GM18909 (cell line): ENCODE results near the gene CBARP.
A peak's percentile ranks its signal among the peaks of the same experiment; 100 is the strongest.
"Not testable (repeated sequence)": the region's sequence is repeated elsewhere in the genome, so short reads cannot be mapped to it uniquely, and the experiment has no call there.

Experiments used
- ATAC-seq: cut with Tn5 transposase; IDR thresholded peaks from one replicate; pipeline ENCODE4 v1.9.1; 2021; ENCODE audit warnings: mild to moderate bottlenecking; ENCODE audit not compliant: unreplicated experiment, poor library complexity

Gene CBARP

DNA sequence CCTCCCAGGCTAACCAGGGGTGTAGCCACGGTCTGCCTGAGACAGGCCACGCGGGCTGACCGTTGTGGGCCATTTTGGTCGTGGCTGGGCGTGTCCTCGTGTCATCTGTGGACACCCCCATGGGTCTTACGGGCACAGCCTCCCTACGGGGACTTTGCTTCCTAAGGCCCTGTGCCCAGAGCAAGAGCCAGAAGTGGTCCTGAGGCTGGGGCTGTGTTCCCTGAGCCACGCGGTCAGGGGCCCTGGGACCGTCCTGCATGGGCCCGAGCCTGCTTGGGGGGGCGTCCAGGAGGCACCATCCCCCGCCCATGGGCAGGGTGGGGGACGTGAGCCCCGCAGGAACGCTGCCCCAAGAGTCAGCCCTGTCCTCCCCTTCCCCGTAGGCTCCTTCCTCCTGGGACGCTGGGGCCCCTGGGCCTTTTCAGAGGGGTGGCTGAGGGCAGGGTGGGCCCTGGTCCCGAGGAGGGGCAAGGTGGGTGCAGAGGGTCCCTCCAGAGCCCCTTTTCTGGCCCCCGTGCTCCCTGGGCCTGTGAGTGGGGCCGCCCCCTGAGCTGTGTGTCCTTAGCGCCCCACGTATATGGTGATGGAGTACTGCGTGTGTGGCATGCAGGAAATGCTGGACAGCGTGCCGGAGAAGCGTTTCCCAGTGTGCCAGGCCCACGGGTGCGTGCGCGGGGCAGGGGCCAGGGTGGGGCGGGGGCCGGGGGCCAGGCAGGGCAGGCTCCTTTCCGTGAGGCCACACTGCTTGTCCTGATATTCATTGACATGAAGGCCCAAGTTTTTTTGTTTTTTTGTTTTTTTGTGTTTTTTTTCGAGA, 18.8 kb downstream of the CBARP start:
- no peak for ATAC-seq

GRCh38 chr19:1217366-1217765, 20.4 kb downstream of the CBARP start:
- ATAC-seq, result no peak

GRCh38 chr19:1216756-1217155, 21.0 kb downstream of the CBARP start:
- ATAC-seq, result no peak

DNA sequence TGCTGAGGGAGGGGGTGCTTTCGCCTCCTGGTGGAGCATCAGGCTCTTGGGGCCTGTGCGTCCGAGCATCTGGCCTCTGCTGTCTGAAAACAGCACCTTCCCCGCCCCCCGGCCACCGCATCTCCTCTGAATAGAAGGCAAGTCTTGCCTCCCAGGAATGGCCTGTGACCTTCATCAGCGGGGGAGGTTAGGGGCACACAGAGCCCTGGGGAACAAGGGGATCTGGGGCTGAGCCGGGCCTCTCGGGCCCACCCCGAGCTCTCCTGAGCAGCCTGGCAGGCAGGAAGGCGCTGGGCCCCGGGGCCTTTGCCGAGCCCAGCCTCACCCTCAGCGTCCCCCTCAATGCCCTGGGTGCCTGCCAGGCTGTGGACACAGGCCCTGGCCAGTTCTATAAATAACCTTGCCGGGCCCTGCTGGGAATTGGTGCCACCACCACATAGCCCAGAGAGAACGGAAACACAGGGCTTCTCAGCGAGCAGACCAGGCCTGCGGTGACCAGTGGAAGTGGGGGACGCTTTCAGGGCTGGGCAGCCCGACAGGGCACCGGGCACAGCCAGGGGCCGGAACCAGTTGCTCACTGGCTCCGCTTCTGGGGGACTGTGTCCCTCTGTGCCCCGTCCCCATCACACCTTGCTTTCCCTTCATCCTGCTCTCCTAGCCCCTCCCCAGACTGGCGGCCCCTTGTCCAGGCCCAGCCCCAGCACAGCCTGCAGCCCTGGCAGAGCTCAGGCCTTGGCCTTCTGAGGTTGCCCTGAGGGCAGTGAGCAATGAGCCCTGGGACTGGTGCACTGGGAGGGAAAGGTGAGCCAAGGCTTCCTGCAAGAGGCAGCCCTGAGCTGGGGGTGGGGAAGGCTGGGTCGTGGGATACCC, 22.7 kb downstream of the CBARP start:
- no peak for ATAC-seq

- no peak for ATAC-seq
These were observed 23.4 kb downstream of the CBARP start for GRCh38 chr19:1214299-1214861.

- ATAC-seq, result no peak
These were observed 24.2 kb downstream of the CBARP start for GRCh38 chr19:1213391-1214286.

- ATAC-seq, result no peak
These were observed 26.1 kb downstream of the CBARP start for GRCh38 chr19:1211494-1212234.

GRCh38 chr19:1210227-1210538, 27.6 kb downstream of the CBARP start:
- ATAC-seq, result no peak

- not testable (repeated sequence) for ATAC-seq
These were observed 29.0 kb downstream of the CBARP start for GRCh38 chr19:1208830-1209229.

GRCh38 chr19:1206864-1207450, 30.8 kb downstream of the CBARP start:
- no peak for ATAC-seq

GRCh38 chr19:1206150-1206863, 31.5 kb downstream of the CBARP start:
- ATAC-seq, result peak; percentile 3

GRCh38 chr19:1205114-1206099, 32.4 kb downstream of the CBARP start, which contains the start of gene STK11:
STK11 (plus strand) TSS chr19:1205778; CDS start chr19:1206914, 1,136 bp downstream.
- peak; percentile 90 for ATAC-seq

GRCh38 chr19:1200614-1201013, 37.2 kb downstream of the CBARP start:
- not testable (repeated sequence) for ATAC-seq

DNA sequence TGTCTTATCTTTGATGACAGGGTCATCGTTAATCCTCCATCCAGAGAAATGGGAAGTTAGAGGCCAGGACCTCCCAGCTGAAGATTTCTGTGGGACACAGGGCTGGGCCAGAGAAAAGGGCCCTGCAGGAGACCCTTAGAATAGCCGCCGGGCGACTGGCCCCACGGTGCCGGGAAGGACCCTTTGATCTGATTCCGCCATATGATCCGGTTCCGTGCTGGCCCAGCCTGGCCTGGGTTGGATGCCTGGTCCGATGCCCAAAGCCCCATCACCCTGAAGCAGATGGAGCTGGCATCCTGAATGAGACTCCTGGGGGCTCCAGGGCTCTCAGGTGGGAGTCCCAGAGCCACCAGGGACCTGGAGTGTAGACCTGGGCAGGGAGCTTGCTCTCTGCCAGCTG, 38.3 kb downstream of the CBARP start:
- ATAC-seq, result no peak

GRCh38 chr19:1189419-1189818, 48.4 kb downstream of the CBARP start:
- ATAC-seq, result no peak

DNA sequence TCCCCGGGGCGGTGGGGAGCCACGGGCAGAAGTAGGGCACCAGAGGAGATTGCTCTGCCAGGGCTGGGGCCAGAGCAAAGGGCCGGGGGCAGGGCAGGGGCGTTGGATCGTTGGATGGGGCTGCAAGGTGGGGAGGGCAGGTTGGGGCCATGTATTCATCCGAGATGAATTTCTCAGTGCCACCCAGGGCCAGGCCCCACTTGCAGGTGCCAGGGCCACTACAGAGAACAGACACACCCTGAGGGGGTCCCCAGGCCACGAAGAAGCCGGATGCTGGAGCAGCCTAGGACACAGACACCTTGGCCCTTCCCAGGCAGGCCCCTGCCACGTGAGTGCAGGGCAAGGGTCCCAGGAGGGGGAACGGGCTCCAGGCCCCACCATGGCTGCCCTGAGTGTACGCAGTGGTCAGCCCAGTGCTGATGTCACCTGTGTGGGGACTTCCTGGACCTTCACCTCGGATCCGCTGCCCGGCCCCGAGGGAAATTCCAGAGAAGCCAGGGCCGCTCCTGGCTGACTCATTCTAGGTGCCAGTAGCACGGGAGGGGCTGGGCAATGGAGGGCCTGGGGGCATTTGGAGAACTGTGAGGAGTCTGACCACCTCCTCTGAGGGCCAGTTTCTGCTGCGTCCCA, 54.1 kb downstream of the CBARP start:
- peak; percentile 59 for ATAC-seq

GRCh38 chr19:1182727-1183126, 55.1 kb downstream of the CBARP start:
- ATAC-seq, result no peak
